NCI-H345 treated with DMSO at 0.1 percent for 48 hours (cell line): ENCODE data around the gene CD84.
A peak's percentile ranks its signal among the peaks of the same experiment; 100 is the strongest.
"Not testable (repeated sequence)": the region's sequence is repeated elsewhere in the genome, so short reads cannot be mapped to it uniquely, and the experiment has no call there.

Experiments used
- DNase-seq: peaks from one replicate; lab custom pipeline; 2025; ENCODE audit not compliant: unreplicated experiment; lab: John Stamatoyannopoulos, UW

Gene CD84

DNA sequence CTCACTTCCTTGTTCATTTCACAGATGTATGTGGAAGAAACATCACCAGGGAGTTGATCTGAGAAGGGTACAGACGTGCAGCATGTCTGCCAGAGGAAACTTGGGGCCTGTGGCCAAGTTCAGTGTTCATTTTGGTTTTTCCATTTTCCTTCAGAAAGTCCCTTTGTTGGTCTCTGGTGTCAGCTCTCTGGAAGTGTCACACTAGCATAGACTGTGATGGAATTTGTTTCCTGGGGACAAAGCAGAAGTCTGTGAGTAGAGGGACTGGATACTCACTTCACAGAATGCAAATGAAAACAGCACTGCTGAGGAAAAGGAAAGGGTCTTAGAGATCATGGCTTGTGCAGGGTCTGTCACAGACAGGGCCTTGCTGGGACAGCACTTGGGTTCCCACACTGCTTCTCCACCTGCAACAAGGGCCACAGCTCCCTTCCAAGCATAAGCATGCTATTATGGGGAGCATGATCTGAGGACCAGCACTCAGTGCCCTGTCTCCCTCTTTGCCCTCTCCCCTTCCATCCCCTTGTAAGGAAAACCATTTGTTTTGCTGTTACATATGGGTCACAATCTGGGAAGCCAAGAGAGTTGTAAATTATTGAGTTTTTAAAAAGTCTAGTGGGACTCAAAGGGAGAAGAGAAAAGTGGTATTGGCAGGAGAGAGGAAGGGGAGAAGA, 31.4 kb upstream of the CD84 start:
- no peak for DNase-seq

GRCh38 chr1:160608941-160609340, 29.6 kb upstream of the CD84 start:
- DNase-seq = no peak

GRCh38 chr1:160608514-160608913, 29.2 kb upstream of the CD84 start:
- DNase-seq = no peak

DNA sequence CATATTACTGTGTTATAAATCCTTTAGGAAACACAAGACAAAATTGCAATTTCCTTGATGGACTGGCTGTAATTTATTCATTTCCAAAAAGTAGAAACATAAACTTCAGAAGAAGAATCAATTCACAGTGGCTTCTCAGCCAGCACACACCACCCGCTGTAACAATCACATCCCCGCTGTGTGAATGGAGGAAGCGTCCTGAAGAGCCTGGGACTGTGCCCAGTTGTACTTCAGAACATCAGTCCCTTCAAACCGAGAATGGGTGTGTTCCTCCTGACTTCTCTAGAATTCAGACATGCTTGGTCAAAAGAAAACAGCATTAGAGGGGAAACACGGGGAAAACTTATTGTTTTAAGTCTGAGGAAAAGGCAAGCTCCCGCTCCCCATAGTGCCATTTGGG, 28.8 kb upstream of the CD84 start:
- no peak for DNase-seq

DNA sequence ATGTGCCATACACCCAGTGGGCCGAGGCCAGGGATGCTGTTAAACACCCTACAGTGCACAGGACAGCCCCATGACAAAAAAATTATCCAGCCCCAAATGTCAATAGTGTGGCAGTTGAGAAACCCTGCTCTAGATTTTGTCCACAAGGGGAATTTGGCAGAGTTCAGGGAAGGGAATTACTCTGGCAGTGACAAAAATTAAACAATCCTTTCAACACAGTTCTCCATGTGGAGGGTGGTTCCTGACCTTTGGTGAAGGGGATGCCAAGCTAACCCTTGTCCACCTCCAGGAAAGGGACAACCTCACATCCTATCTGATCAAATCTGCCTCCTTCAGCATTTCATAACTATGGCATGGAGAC, 28.4 kb upstream of the CD84 start:
- no peak for DNase-seq

DNA sequence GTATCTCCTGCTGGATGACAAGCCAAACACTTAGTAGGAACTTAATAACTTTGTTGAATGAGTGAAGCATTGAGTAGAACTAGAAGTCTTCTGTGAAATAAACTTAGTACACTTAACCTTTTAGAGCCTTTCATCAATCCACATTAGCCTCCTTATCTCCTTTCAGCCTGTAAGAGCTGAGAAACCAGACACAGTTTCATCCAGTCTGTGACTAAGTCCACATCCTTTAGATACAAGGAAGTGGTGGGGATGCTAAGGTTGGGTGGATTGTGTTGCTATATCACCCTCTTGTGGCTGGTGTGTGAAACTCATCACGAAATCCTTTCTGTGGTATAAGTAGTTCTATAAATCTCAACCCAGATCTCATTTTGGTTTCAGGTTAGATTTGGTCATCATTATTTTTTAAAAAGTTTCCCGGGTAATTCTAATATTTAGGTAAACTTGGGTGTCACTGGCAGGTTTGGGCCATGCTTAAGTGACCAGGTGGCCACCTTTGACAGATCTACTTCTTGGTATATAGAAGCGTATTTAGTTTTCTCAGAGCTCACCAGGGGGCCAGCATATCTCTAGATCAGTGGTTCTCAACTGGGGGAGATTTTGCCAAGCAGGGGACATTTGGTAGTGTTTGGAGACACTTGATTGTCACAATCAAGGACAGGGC, 27.8 kb upstream of the CD84 start:
- DNase-seq = peak; percentile 42

GRCh38 chr1:160606611-160607010, 27.3 kb upstream of the CD84 start:
- DNase-seq = no peak

DNA sequence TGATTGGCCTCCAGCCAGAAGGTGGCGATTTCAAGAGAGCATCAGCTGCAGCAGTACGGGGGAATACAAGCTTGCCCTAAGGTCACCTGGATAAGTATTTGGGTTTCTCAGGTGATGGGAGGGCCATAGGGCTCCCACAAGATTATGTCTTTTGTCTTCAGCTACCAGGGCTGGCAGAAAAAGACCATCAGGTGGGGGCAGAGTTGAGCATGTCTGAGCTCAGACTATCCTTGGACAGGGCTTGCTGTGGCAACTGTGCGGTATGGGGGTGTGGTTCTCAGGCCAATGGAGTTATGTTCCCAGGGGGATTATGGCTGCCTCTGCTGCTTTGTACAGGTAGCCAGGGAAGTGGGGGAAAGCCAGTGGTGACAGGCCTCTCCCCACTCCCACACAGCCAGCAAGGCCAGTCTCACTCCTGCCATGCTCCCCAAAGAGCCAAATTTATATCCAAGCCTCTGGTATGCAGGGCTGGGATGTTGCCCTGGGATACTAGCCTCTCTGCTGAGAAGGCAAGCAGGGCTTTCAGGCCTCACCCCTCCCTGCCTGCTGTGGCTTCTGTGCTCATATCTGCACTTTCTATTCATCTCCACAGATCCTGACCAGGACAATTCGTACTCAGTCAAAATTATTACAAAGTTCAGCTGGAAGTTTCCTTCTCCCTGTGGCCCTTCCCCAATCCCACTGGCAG, 26.6 kb upstream of the CD84 start:
- DNase-seq = no peak

DNA sequence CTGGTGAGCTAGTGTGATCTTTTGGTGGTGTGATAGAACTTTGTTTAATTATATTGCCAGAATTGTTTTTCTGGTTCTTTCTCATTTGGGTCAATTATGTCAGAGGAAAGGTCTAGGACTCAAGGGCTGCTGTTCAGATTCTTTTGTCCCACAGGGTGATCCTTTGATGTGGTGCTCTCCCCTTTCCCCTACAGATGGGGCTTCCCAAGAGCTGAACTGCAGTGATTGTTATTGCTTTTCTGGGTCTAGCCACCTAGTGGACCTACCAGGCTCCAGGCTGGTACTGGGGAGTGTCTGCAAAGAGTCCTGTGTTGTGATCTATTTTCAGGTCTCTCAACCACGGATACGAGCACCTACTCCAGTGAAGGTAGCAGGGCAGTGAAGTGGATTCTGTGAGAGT, 25.9 kb upstream of the CD84 start:
- DNase-seq = no peak

- DNase-seq = no peak
These were observed 18.4 kb upstream of the CD84 start for GRCh38 chr1:160597705-160598104.

- DNase-seq = no peak
These were observed 17.8 kb upstream of the CD84 start for GRCh38 chr1:160597051-160597450.

- no peak for DNase-seq
These were observed 11.2 kb upstream of the CD84 start for GRCh38 chr1:160590488-160590887.

- DNase-seq = no peak
These were observed 9.2 kb upstream of the CD84 start for GRCh38 chr1:160588468-160588867.

DNA sequence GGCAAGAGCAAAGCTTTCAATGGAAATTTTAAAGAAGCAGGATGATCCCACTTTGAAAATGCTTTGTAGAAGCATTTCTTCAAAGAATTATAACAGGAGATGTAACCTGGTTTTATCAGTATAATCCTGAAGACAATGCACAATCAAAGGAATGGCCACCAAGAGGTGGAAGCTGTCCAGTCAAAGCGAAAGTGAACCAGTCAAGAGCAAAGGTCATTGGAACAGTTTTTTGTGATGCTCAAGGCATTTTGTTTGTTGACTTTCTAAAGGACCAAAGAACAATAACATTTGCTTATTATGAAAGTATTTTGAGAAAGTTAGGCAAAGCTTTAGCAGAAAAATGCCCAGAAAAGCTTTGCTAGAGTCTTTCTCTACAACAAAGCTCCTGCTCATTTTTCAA, 5.5 kb upstream of the CD84 start:
- no peak for DNase-seq

DNA sequence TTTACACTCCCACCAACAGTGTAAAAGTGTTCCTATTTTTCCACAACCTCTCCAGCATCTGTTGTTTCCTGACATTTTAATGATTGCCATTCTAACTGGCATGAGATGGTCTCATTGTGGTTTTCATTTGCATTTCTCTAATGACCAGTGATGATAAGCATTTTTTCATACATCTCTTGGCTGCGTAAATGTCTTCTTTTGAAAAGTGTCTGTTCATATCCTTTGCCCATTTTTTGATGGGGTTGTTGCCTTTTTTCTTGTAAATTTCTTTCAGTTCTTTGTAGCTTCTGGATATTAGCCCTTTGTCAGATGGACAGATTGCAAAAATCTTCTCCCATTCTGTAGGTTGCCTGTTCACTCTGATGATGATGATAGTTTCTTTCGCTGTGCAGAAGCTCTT, 3.7 kb upstream of the CD84 start:
- DNase-seq = not testable (repeated sequence)

DNA sequence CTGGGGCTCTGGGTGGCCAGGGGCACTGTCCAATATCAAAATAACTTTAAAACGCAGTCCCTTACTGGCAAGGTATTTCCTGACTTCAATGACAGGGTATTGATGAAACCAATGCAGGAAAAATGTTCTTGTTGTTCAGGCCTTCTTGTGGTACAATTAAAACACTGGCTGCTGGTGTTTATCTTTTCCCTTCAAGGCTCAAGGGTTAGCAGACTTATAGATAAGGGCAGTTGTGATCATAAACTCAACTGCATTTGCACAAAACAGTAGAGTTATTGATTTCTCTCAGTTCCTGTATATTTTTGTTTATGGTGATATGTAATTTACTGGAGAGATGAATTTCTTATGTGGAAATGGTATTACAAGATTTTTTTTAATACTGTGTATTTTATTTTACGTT, 2.7 kb upstream of the CD84 start:
- DNase-seq = no peak

DNA sequence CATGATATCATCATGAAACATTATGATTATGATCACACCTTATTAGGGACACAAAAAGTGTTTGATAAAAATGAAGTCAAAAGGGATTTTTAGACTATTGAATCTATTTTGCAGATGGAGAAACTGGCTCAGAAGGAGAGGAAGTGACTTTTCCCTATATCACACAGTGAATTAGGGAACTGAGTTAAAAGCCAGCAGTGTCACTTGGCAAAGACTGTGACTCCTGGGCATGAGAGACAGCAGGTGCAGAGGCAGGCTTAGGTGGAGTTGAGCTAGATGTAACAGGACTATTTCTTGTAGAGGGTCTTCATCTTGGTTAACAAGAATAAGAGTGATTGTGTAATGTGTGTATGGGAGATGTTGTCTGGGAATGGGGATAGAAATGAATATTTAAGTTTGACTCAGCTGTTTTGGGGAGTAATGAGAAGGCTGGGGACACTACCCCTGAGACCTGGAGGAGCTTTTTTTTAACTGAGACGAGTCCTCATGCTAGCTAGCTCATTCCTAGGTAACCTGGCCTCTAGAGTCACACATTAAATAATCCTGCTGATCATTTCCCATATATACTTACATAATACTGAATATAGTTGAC, 1.0 kb upstream of the CD84 start:
- DNase-seq = no peak

GRCh38 chr1:160578525-160579191, 638 bp downstream of the CD84 start:
- DNase-seq = no peak

DNA sequence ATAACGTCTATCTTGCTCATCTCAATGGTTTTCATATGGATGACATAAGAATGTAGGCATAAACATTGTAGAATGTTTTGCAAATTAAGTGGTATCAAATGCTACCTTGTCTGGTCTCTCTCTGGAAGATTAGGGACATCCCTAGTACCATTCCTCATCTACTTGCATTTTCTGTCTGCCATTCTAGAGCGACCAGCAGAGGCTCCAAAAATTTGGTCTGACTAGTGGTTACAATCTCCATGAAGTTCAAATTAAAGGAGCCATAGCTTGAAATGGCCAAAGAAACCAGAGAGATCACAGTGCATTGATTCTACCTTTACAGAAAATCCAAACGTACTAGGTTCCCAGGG, 1.1 kb downstream of the CD84 start:
- DNase-seq = no peak

DNA sequence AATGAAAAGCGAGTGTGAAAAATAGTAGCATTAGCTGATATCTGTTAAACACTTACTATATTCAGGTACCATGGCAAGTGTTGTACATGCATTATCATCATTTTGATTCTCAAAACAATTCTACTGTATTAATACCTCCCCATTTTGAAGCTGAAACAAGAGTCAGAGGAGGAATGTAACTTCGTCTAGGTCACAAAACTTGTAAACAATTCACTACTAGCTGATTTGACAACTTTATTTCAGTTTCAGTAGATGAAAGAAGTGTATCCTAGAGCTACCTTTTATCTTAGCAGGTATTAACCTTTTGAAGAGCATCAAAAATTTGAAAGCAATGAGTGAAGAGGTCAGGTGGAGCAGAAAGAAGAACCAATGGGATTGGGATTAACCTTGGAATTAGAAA, 1.6 kb downstream of the CD84 start:
- no peak for DNase-seq

GRCh38 chr1:160576884-160577283, 2.4 kb downstream of the CD84 start:
- no peak for DNase-seq

- no peak for DNase-seq
These were observed 2.9 kb downstream of the CD84 start for GRCh38 chr1:160576390-160576789.
